CD14-positive monocyte (primary cell): ENCODE data around the gene S1PR3. TPM values are rescaled to one million over a fixed set of nuclear protein-coding genes. Genes with fewer than 3 reads are reported as not detected.

Source experiments
- DNase-seq, 3 donors: peaks; one replicate each; pipeline ENCODE4 v3.0.0-alpha.2; 2011 to 2022
- H2AFZ ChIP-seq: 2 replicates; pipeline ENCODE4 v1.6.0; 2012; ENCODE audit warnings: mild to moderate bottlenecking, low read depth, low read length, inconsistent platforms; ENCODE audit not compliant: insufficient read depth, poor library complexity, severe bottlenecking
- H3K27ac ChIP-seq, 2 donors: 1 replicate in 1 of 2; 2 replicates in 1 of 2; pipeline ENCODE4 v1.5.1; 2012 to 2013; ENCODE audit warnings: low read length in 2 of 2, control low read depth in 1 of 2, inconsistent platforms in 1 of 2, low read depth in 1 of 2, mild to moderate bottlenecking in 1 of 2
- H3K27me3 ChIP-seq, 2 donors: one replicate each; pipeline versions ENCODE4 v1.6.0 to v1.6.1; 2011 to 2013; ENCODE audit warnings: low read length in 2 of 2; ENCODE audit not compliant: control insufficient read depth in 2 of 2, insufficient read depth in 2 of 2
- H3K36me3 ChIP-seq, 2 donors: replicated peaks in 1 of 2; 1 replicate in 1 of 2; 2 replicates in 1 of 2; pipeline versions ENCODE4 v1.5.1 to v1.6.1; 2012 to 2013; ENCODE audit warnings: low read length in 2 of 2, control low read depth in 1 of 2, inconsistent platforms in 1 of 2, mild to moderate bottlenecking in 1 of 2; ENCODE audit not compliant: insufficient read depth in 2 of 2, control insufficient read depth in 1 of 2
- H3K4me1 ChIP-seq, 2 donors: 1 replicate in 1 of 2; 2 replicates in 1 of 2; pipeline versions ENCODE4 v1.5.1 to v1.6.1; 2012 to 2013; ENCODE audit warnings: low read length in 2 of 2, control low read depth in 1 of 2, inconsistent platforms in 1 of 2, mild to moderate bottlenecking in 1 of 2, moderate library complexity in 1 of 2; ENCODE audit not compliant: insufficient read depth in 2 of 2, control insufficient read depth in 1 of 2
- H3K4me2 ChIP-seq: replicated peaks from 2 replicates; pipeline ENCODE3; 2012; ENCODE audit warnings: low read length, moderate library complexity, mild to moderate bottlenecking; ENCODE audit not compliant: poor library complexity, severe bottlenecking; ENCODE audit errors: extremely low read depth
- H3K4me3 ChIP-seq, 3 experiments: fragments of 200-600 bp in 1 of 3; sonication (generic) in 1 of 3; replicated peaks in 1 of 3; 1 replicate in 2 of 3; 2 replicates in 1 of 3; pipeline ENCODE4 v1.5.1; 2011 to 2013; ENCODE audit warnings: low read length in 3 of 3, mild to moderate bottlenecking in 3 of 3, control low read depth in 2 of 3, low read depth in 2 of 3, inconsistent platforms in 1 of 3, moderate library complexity in 1 of 3
- H3K79me2 ChIP-seq: 2 replicates; pipeline ENCODE4 v1.6.0; 2012; ENCODE audit warnings: mild to moderate bottlenecking, control low read depth, inconsistent platforms, low read length, moderate library complexity; ENCODE audit not compliant: insufficient read depth
- H3K9ac ChIP-seq: 2 replicates; pipeline ENCODE4 v1.6.0; 2017; ENCODE audit warnings: low read length, mild to moderate bottlenecking; ENCODE audit not compliant: insufficient read depth, poor library complexity, severe bottlenecking
- H3K9me3 ChIP-seq, 2 donors: replicated peaks in 1 of 2; 1 replicate in 1 of 2; 2 replicates in 1 of 2; pipeline versions ENCODE4 v1.5.1 to v1.6.1; 2012 to 2013; ENCODE audit warnings: low read length in 2 of 2, control low read depth in 1 of 2; ENCODE audit not compliant: control insufficient read depth in 1 of 2, insufficient read depth in 1 of 2
- H4K20me1 ChIP-seq: 2 replicates; pipeline ENCODE4 v1.6.0; 2012; ENCODE audit warnings: mild to moderate bottlenecking, low read length, control low read depth, moderate library complexity; ENCODE audit not compliant: insufficient read depth
- H3K27ac Mint-ChIP-seq, 7 donors: one replicate each; pipeline ENCODE4 v1.8.0; 2020; ENCODE audit warnings: mild to moderate bottlenecking in 7 of 7, mixed read lengths in 7 of 7, moderate library complexity in 6 of 7, inconsistent platforms in 2 of 7
- H3K27me3 Mint-ChIP-seq, 3 donors: one replicate each; pipeline ENCODE4 v1.8.0; 2021 to 2022; ENCODE audit warnings: low read depth in 3 of 3, mild to moderate bottlenecking in 3 of 3, mixed read lengths in 3 of 3, moderate library complexity in 3 of 3, inconsistent platforms in 1 of 3
- H3K36me3 Mint-ChIP-seq, 2 donors: one replicate each; pipeline ENCODE4 v1.8.0; 2020; ENCODE audit warnings: mixed read lengths in 2 of 2, inconsistent platforms in 1 of 2, mild to moderate bottlenecking in 1 of 2
- H3K4me1 Mint-ChIP-seq: one replicate; pipeline ENCODE4 v1.8.0; 2020; ENCODE audit warnings: mild to moderate bottlenecking, mixed read lengths
- H3K4me3 Mint-ChIP-seq, 2 donors: one replicate each; pipeline ENCODE4 v1.8.0; 2020; ENCODE audit warnings: mild to moderate bottlenecking in 2 of 2, mixed read lengths in 2 of 2, moderate library complexity in 1 of 2
- H3K9me3 Mint-ChIP-seq, 7 donors: one replicate each; pipeline ENCODE4 v1.8.0; 2020 to 2022; ENCODE audit warnings: mixed read lengths in 7 of 7, mild to moderate bottlenecking in 6 of 7, moderate library complexity in 6 of 7, inconsistent platforms in 2 of 7
- CTCF ChIP-seq: fragments of 200-600 bp; IDR thresholded peaks from one replicate; pipeline ENCODE4 v1.8.0; 2022; ENCODE audit warnings: antibody characterized with exemption, mild to moderate bottlenecking
- WGBS: methylation state at CpG from one replicate; pipeline ENCODE4 v1.1.5; 2013; ENCODE audit warnings: missing lambda C conversion rate; ENCODE audit not compliant: insufficient coverage; 5-methylcytosine and 5-hydroxymethylcytosine counted together
- intact Hi-C, 2 donors: fragments of 100-400 bp; cut with micrococcal nuclease; formaldehyde crosslinking; loops; one replicate each; pipeline versions ENCODE4 v1.15.0 to v1.15.1; 2023
- polyA plus RNA-seq, 3 donors: library from polyadenylated mRNA; depleted of rRNA in 1 of 3; unstranded in 2 of 3; stranded (reverse) in 1 of 3; fragments of 300-500 nt in 2 of 3; fragments of >200 nt in 1 of 3; fragmentation: Illumina TruSeq in 2 of 3; gene quantifications; 1 replicate in 2 of 3; 2 replicates in 1 of 3; pipeline ENCODE4 v1.2.3, GENCODE V29; 2012 to 2021

Gene S1PR3
- polyA plus RNA-seq, 3 donors: 28.2 to 59.7 (median 30.6) TPM

GRCh38 chr9:89006267-89006666 is 15.0 kb downstream of the S1PR3 start:
- H4K20me1 ChIP-seq: peaks cover 66% of the 10 kb centered on the region
- H3K36me3 ChIP-seq: peaks cover 45 to 52% of the 10 kb centered on the region in 2 donors
- WGBS: no CpG with 5 or more reads among the region's 2 CpGs
- H3K4me1 ChIP-seq: peaks cover 20 to 21% of the 10 kb centered on the region in 2 donors
- intact Hi-C loops: loop anchor here in 1 of 2 donors (10.0 kb wide), 1 partner anchor 281 kb away; no protein-coding TSS in a partner anchor
- H3K27ac ChIP-seq: no peak overlapping the region
- no peak overlapping the region for H3K9ac ChIP-seq
- H3K9me3 ChIP-seq: no peaks in the 10 kb centered on the region
- Mint-ChIP-seq H3K36me3 (peaks cover 44 to 57% of the 10 kb centered on the region in 2 donors), H3K27me3 (peaks cover 0 to 7% (median 0%) of the 10 kb centered on the region in 3 donors), H3K27ac (no peak overlapping the region), H3K9me3 (peaks cover 0 to 2% (median 0%) of the 10 kb centered on the region in 7 donors), H3K4me1 (peaks cover 18% of the 10 kb centered on the region), H3K4me3 (no peak overlapping the region)
- H3K4me2 ChIP-seq: no peak overlapping the region
- no peak overlapping the region for H3K4me3 ChIP-seq
- peaks cover 5% of the 10 kb centered on the region for H3K79me2 ChIP-seq
- no peak for DNase-seq
- H2AFZ ChIP-seq: no peak overlapping the region
- TF ChIP-seq CTCF: no peak
- H3K27me3 ChIP-seq: no peaks in the 10 kb centered on the region

GRCh38 chr9:89006996-89007967 is 16.0 kb downstream of the S1PR3 start:
- peak overlapping the region in 3 of 7 donors; percentile 15 to 22 (median 20) for H3K27ac Mint-ChIP-seq
- 88% methylated on average over 4 of the region's 9 CpGs for WGBS

More at GRCh38 chr9:89006996-89007967, 16.0 kb downstream of the S1PR3 start:
- Histone ChIP-seq H2AFZ (no peak overlapping the region), H3K79me2 (no peaks in the 10 kb centered on the region), H3K9ac (no peak overlapping the region), H3K27me3 (no peaks in the 10 kb centered on the region), H3K27ac (no peak overlapping the region), H3K4me3 (no peak overlapping the region), H3K4me1 (peaks cover 20 to 21% of the 10 kb centered on the region in 2 donors), H3K4me2 (no peak overlapping the region), H3K36me3 (peaks cover 35 to 42% of the 10 kb centered on the region in 2 donors), H3K9me3 (no peaks in the 10 kb centered on the region), H4K20me1 (peaks cover 56% of the 10 kb centered on the region)
- intact Hi-C loops: loop anchor here in 1 of 2 donors (10.0 kb wide), 1 partner anchor 282 kb away; no protein-coding TSS in a partner anchor
- H3K27me3 Mint-ChIP-seq: peaks cover 0 to 9% (median 0%) of the 10 kb centered on the region in 3 donors
- H3K9me3 Mint-ChIP-seq: peaks cover 0 to 2% (median 0%) of the 10 kb centered on the region in 7 donors
- peaks cover 34 to 47% of the 10 kb centered on the region in 2 donors for H3K36me3 Mint-ChIP-seq
- H3K4me3 Mint-ChIP-seq: no peak overlapping the region
- H3K4me1 Mint-ChIP-seq: peaks cover 17% of the 10 kb centered on the region
- no peak for DNase-seq
- no peak for TF ChIP-seq CTCF
